ENCODE measurements around the gene FNDC11. TPM values are rescaled to one million over a fixed set of nuclear protein-coding genes. Genes with fewer than 3 reads are reported as not detected.

FNDC11 gene
- total and polyA plus RNA-seq, 2 of the 13 experiments (the other 11 are each of a cell fraction or from before 2014, with no cell fraction given): 0.07 TPM; not detected in 1

GRCh38 chr20:63577317-63577894, 23.4 kb downstream of the FNDC11 start (continued):
- TF ChIP-seq, protein P1, sequence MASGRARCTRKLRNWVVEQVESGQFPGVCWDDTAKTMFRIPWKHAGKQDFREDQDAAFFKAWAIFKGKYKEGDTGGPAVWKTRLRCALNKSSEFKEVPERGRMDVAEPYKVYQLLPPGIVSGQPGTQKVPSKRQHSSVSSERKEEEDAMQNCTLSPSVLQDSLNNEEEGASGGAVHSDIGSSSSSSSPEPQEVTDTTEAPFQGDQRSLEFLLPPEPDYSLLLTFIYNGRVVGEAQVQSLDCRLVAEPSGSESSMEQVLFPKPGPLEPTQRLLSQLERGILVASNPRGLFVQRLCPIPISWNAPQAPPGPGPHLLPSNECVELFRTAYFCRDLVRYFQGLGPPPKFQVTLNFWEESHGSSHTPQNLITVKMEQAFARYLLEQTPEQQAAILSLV (CRISPR knock-in tag; IDR thresholded peaks at IDR 0.05; ENCODE audit: borderline replicate concordance): 0 out of 2 replicates have a peak, but pooled peaks have one; percentile 11
- TF ChIP-seq HMG20A (CRISPR knock-in tag; IDR thresholded peaks at IDR 0.05; ENCODE audit: borderline replicate concordance) (peak; percentile 65; the same call in 1 of the 2 replicates), MYC (CRISPR knock-in tag; IDR thresholded peaks at IDR 0.05; ENCODE audit: borderline replicate concordance) (peak; percentile 69; the same call in 1 of the 2 replicates), RFXAP (CRISPR knock-in tag; IDR thresholded peaks at IDR 0.05; ENCODE audit: borderline replicate concordance) (0 out of 2 replicates have a peak, but pooled peaks have one; percentile 28), TOE1 (CRISPR knock-in tag; IDR thresholded peaks at IDR 0.05) (no peak), ZBED4 (CRISPR knock-in tag; IDR thresholded peaks at IDR 0.05; ENCODE audit: borderline replicate concordance) (0 out of 2 replicates have a peak, but pooled peaks have one; percentile 30), ZNF343 (CRISPR knock-in tag; IDR thresholded peaks at IDR 0.05) (no peak), ZNF800 (CRISPR knock-in tag; IDR thresholded peaks at IDR 0.05) (peak; percentile 83; the same call in 1 of the 2 replicates), KDM2A (CRISPR knock-in tag; IDR thresholded peaks at IDR 0.05; ENCODE audit: borderline replicate concordance, low read depth) (peak; percentile 58; the same call in 1 of the 2 replicates), ZNF776 (CRISPR knock-in tag; IDR thresholded peaks at IDR 0.05) (0 out of 2 replicates have a peak, but pooled peaks have one; percentile 45), MXI1 (IDR thresholded peaks at IDR 0.05; ENCODE audit: borderline replicate concordance, low read depth, low read length) (peak; percentile 57; the same call in 1 of the 3 replicates), ZNF160 (CRISPR knock-in tag; IDR thresholded peaks at IDR 0.05) (peak; percentile 56; the same call in 1 of the 2 replicates), TEAD3 (CRISPR knock-in tag; optimal IDR thresholded peaks at IDR 0.05; ENCODE audit: borderline replicate concordance) (peak; percentile 40), SOX5 (CRISPR knock-in tag; IDR thresholded peaks at IDR 0.05; ENCODE audit: borderline replicate concordance) (peak; percentile 42; the same call in 1 of the 2 replicates), THYN1 (CRISPR knock-in tag; IDR thresholded peaks at IDR 0.05; ENCODE audit: borderline replicate concordance, low read depth) (no peak)
- TF ChIP-seq, protein P2, sequence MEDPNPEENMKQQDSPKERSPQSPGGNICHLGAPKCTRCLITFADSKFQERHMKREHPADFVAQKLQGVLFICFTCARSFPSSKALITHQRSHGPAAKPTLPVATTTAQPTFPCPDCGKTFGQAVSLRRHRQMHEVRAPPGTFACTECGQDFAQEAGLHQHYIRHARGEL (CRISPR knock-in tag; IDR thresholded peaks at IDR 0.05): peak; percentile 72; the same call in 1 of the 2 replicates
- TF ChIP-seq, protein P3, sequence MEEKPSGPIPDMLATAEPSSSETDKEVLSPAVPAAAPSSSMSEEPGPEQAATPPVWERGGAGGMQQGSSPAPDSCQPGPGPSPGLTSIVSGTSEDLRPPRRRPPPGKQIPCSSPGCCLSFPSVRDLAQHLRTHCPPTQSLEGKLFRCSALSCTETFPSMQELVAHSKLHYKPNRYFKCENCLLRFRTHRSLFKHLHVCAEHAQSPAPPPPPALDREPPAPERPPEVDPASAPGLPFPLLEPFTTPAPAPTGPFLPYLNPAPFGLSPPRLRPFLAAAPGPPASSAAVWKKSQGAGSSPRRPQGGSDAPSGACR (CRISPR knock-in tag; IDR thresholded peaks at IDR 0.05): peak; percentile 64; the same call in 1 of the 2 replicates
- TF ChIP-seq, protein P4, sequence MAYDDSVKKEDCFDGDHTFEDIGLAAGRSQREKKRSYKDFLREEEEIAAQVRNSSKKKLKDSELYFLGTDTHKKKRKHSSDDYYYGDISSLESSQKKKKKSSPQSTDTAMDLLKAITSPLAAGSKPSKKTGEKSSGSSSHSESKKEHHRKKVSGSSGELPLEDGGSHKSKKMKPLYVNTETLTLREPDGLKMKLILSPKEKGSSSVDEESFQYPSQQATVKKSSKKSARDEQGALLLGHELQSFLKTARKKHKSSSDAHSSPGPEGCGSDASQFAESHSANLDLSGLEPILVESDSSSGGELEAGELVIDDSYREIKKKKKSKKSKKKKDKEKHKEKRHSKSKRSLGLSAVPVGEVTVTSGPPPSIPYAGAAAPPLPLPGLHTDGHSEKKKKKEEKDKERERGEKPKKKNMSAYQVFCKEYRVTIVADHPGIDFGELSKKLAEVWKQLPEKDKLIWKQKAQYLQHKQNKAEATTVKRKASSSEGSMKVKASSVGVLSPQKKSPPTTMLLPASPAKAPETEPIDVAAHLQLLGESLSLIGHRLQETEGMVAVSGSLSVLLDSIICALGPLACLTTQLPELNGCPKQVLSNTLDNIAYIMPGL (CRISPR knock-in tag; IDR thresholded peaks at IDR 0.05; ENCODE audit: borderline replicate concordance in 1 of 2, low read depth in 1 of 2): peak in 1 of 2 experiments; percentile 79; a peak in 2 of 4 replicates

Measured in HepG2 (cell line).